Spleen (tissue), 11 donors: Measurements from ENCODE around the gene RPA1. TPM values are rescaled to one million over a fixed set of nuclear protein-coding genes. Genes with fewer than 3 reads are reported as not detected.

Source experiments
- DNase-seq: peaks from one replicate; pipeline ENCODE4 v3.0.0-alpha.2; 2020
- H3K27ac ChIP-seq, 8 donors: fragments of 200-600 bp; sonication (generic) in 7 of 8; 1 replicate in 4 of 8; 2 replicates in 4 of 8; pipeline versions ENCODE4 v1.5.0 to v1.8.0; 2016 to 2021; ENCODE audit warnings: inconsistent platforms in 4 of 8, mild to moderate bottlenecking in 4 of 8, moderate library complexity in 1 of 8
- H3K27me3 ChIP-seq, 7 donors: fragments of 200-600 bp; sonication (generic) in 6 of 7; replicated peaks in 1 of 7; 1 replicate in 4 of 7; 2 replicates in 3 of 7; pipeline versions ENCODE4 v1.5.0 to v1.8.0; 2016 to 2021; ENCODE audit warnings: inconsistent platforms in 3 of 7, mild to moderate bottlenecking in 1 of 7
- H3K36me3 ChIP-seq, 6 donors: fragments of 200-600 bp; sonication (generic) in 5 of 6; 1 replicate in 4 of 6; 2 replicates in 2 of 6; pipeline versions ENCODE4 v1.5.0 to v1.8.0; 2016 to 2021; ENCODE audit warnings: inconsistent platforms in 2 of 6
- H3K4me1 ChIP-seq, 6 donors: fragments of 200-600 bp; sonication (generic) in 5 of 6; 1 replicate in 3 of 6; 2 replicates in 3 of 6; pipeline versions ENCODE4 v1.5.0 to v1.8.0; 2016 to 2021; ENCODE audit warnings: inconsistent platforms in 3 of 6
- H3K4me3 ChIP-seq, 8 donors: fragments of 200-600 bp; sonication (generic) in 7 of 8; 1 replicate in 4 of 8; 2 replicates in 4 of 8; pipeline versions ENCODE4 v1.5.0 to v1.8.0; 2016 to 2021; ENCODE audit warnings: inconsistent platforms in 4 of 8, mild to moderate bottlenecking in 4 of 8, moderate library complexity in 2 of 8
- H3K9me3 ChIP-seq, 8 donors: fragments of 200-600 bp; sonication (generic) in 7 of 8; 1 replicate in 4 of 8; 2 replicates in 4 of 8; pipeline versions ENCODE4 v1.5.0 to v1.8.0; 2016 to 2021; ENCODE audit warnings: inconsistent platforms in 4 of 8
- CTCF ChIP-seq, 11 experiments: fragments of 200-600 bp in 7 of 11; fragments of 450-650 bp in 4 of 11; sonication (generic) in 4 of 11; IDR thresholded peaks in 8 of 11; conservative IDR thresholded peaks in 3 of 11; 1 replicate in 7 of 11; 2 replicates in 4 of 11; pipeline versions ENCODE4 v1.4.0 to v1.8.0; 2016 to 2021; ENCODE audit warnings: antibody characterized with exemption in 11 of 11, inconsistent platforms in 4 of 11, mild to moderate bottlenecking in 1 of 11
- POLR2A ChIP-seq, 3 donors: fragments of 450-650 bp; IDR thresholded peaks; one replicate each; pipeline ENCODE4 v1.5.1; 2017; ENCODE audit warnings: antibody characterized with exemption in 3 of 3, mild to moderate bottlenecking in 1 of 3
- POLR2AphosphoS5 ChIP-seq, 3 donors: sonication (generic); formaldehyde crosslinking; IDR thresholded peaks; one replicate each; pipeline ENCODE4 v1.5.1; 2017; ENCODE audit warnings: antibody characterized with exemption in 3 of 3
- WGBS, 5 donors: extraction: QIAGEN DNeasy Blood & Tissue Kit in 3 of 5; methylation state at CpG; one replicate each; pipeline versions ENCODE4 v1.1.5 to v1.1.7; 2013 to 2018; 5-methylcytosine and 5-hydroxymethylcytosine counted together
- intact Hi-C: fragments of 100-400 bp; cut with DNase I; formaldehyde crosslinking; loops from one replicate; pipeline ENCODE4 v1.15.0; 2023; ENCODE audit warnings: low total_unique reads
- polyA plus RNA-seq, 3 donors: library from polyadenylated mRNA; stranded (reverse); fragments of 200-250 nt; gene quantifications; one replicate each; pipeline ENCODE4 v1.2.1, GENCODE V29; 2013
- total RNA-seq, 7 donors: library from RNA; depleted of rRNA in 3 of 7; stranded (reverse); fragments of >200 nt in 3 of 7; fragmentation: NEBNext Ultra II Directional in 4 of 7; extraction: Animal tissue kit (Norgen Biotek cat#: 25700) in 4 of 7; gene quantifications; one replicate each; pipeline versions ENCODE4 v1.1.0 to v1.2.1, GENCODE V29; 2016 to 2021
- donor health status: healthy with polysubstance abuse.
- donor health status: DM: no; HTN: no; CAD: no; lungs with moderate emphysema.
- donor health status: DM: no; HTN: no; CAD: no.
- donor health status: Bipolar disorder and iron deficiency.
- donor health status: healthy.
- donor health status: DM: no; HTN: no; CAD: no.
- donor health status: DM: yes; HTN: yes; CAD: no.

RPA1 gene
- total and polyA plus RNA-seq, 10 donors: 20.7 to 101 (median 35.1) TPM

DNA sequence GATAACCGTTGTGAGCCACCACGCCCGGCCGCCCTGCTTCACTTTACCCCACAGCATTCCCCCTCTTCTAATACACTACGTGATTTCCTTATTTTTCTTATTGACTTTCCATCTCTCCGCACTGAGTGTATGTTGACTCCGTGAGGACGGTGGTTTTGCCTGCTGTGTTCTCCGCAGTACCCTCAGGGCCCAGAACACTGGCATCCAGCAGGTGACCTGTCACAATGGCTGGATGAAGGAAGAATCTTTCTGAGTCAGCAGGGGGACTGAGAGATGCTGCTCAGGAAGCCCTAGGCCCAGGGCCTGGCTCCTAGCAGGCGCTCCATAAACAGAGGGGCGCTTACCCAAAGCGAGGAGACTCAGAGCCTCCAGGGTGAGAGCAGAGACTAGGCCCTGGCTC lies 115.8 kb downstream of the RPA1 start:
- DNase-seq: no peak
- H3K4me3 ChIP-seq: no peak overlapping the region
- intact Hi-C loops: no loop called here
- no peaks in the 10 kb centered on the region for H3K9me3 ChIP-seq
- WGBS, 5 donors: 90 to 97% (median 94%) methylated on average over 12 of the region's 12 CpGs
- no peaks in the 10 kb centered on the region for H3K36me3 ChIP-seq
- H3K27me3 ChIP-seq: peaks cover 0 to 6% (median 0%) of the 10 kb centered on the region in 7 donors
- H3K4me1 ChIP-seq: peaks cover 0 to 10% (median 1%) of the 10 kb centered on the region in 6 donors
- TF ChIP-seq POLR2AphosphoS5 (IDR thresholded peaks at IDR 0.05) (no peak), POLR2A (IDR thresholded peaks at IDR 0.05) (no peak), CTCF (IDR thresholded peaks at IDR 0.05 in 8 of 11, conservative IDR thresholded peaks at IDR 0.05 in 3 of 11) (no peak)
- no peak overlapping the region for H3K27ac ChIP-seq

GRCh38 chr17:1946021-1946932 lies 116.5 kb downstream of the RPA1 start:
- H3K27ac ChIP-seq: no peak overlapping the region
- H3K9me3 ChIP-seq: no peaks in the 10 kb centered on the region
- 82 to 94% (median 87%) methylated on average over 19 to 20 of the region's 20 CpGs for WGBS, 5 donors
- intact Hi-C loops: no loop called here
- DNase-seq: no peak
- H3K27me3 ChIP-seq: peaks cover 0 to 6% (median 0%) of the 10 kb centered on the region in 7 donors
- peaks cover 0 to 5% (median 0%) of the 10 kb centered on the region in 6 donors for H3K4me1 ChIP-seq
- TF ChIP-seq POLR2A (IDR thresholded peaks at IDR 0.05) (no peak), CTCF (IDR thresholded peaks at IDR 0.05 in 8 of 11, conservative IDR thresholded peaks at IDR 0.05 in 3 of 11) (no peak), POLR2AphosphoS5 (IDR thresholded peaks at IDR 0.05) (no peak)
- H3K4me3 ChIP-seq: no peak overlapping the region
- H3K36me3 ChIP-seq: no peaks in the 10 kb centered on the region

GRCh38 chr17:1947229-1947742 lies 117.5 kb downstream of the RPA1 start:
- DNase-seq: no peak
- Histone ChIP-seq H3K4me1 (peaks cover 0 to 5% (median 0%) of the 10 kb centered on the region in 6 donors), H3K9me3 (no peaks in the 10 kb centered on the region), H3K4me3 (no peak overlapping the region), H3K27ac (no peak overlapping the region), H3K27me3 (no peaks in the 10 kb centered on the region), H3K36me3 (no peaks in the 10 kb centered on the region)
- TF ChIP-seq POLR2AphosphoS5 (IDR thresholded peaks at IDR 0.05) (no peak), POLR2A (IDR thresholded peaks at IDR 0.05) (no peak), CTCF (IDR thresholded peaks at IDR 0.05 in 8 of 11, conservative IDR thresholded peaks at IDR 0.05 in 3 of 11) (no peak)
- intact Hi-C loops: no loop called here
- WGBS, 5 donors: 84 to 95% (median 93%) methylated on average over 21 to 22 of the region's 22 CpGs
